Measurements from ENCODE around the gene SLC34A1. TPM values are rescaled to one million over a fixed set of nuclear protein-coding genes. Genes with fewer than 3 reads are reported as not detected.

SLC34A1 gene
- total and polyA plus RNA-seq, 2 of the 13 experiments (the other 11 are each of a cell fraction or from before 2014, with no cell fraction given): 0.03 to 0.20 TPM

DNA sequence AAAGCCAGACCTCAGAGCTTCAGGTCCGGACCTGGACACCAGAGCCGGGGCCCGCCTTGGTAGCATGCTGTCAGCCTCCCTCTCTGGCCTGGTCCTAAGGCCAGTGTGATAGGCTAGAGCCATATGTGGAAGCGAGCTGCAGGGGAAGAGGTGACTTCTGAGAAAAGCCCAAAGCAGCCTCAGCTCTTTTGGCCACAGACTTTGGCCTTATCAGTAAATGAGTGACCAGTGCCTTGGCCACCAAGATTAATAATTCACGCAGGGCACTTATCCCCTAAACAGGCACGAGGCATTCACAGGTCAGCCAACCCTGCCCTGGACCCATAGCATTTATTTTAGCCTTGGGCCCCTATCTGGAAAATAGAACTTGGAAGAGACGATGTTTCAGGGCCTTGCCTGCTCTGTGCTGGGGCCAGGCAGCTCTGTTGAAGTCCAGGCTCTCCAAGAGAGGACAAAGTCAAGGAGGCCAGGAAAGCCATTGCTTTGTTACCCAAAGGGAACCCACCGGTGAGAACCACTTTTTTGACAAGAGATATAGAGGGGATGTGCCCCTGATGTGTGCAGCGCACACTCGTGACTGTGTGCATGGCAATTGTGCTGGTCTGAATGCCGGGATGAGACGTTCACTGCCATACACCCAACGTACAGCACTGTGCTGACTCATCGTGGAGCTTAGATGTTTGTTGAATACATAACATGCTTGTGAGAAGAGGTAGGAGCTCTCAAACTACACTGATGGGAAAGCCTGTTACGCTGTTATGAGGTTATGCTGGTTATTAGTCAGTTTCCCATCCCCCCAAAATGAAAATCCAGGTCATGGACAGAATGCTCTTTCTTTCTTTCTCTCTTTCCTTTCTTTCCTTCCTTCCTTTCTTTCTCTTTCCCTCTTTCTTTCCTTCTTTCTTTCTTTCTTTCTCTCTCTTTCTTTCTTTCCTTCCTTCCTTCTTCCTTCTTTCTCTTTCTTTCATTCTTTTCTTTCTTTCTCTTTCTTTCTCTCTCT, 5.0 kb upstream of the SLC34A1 start (continued):
- TF ChIP-seq, protein P1, sequence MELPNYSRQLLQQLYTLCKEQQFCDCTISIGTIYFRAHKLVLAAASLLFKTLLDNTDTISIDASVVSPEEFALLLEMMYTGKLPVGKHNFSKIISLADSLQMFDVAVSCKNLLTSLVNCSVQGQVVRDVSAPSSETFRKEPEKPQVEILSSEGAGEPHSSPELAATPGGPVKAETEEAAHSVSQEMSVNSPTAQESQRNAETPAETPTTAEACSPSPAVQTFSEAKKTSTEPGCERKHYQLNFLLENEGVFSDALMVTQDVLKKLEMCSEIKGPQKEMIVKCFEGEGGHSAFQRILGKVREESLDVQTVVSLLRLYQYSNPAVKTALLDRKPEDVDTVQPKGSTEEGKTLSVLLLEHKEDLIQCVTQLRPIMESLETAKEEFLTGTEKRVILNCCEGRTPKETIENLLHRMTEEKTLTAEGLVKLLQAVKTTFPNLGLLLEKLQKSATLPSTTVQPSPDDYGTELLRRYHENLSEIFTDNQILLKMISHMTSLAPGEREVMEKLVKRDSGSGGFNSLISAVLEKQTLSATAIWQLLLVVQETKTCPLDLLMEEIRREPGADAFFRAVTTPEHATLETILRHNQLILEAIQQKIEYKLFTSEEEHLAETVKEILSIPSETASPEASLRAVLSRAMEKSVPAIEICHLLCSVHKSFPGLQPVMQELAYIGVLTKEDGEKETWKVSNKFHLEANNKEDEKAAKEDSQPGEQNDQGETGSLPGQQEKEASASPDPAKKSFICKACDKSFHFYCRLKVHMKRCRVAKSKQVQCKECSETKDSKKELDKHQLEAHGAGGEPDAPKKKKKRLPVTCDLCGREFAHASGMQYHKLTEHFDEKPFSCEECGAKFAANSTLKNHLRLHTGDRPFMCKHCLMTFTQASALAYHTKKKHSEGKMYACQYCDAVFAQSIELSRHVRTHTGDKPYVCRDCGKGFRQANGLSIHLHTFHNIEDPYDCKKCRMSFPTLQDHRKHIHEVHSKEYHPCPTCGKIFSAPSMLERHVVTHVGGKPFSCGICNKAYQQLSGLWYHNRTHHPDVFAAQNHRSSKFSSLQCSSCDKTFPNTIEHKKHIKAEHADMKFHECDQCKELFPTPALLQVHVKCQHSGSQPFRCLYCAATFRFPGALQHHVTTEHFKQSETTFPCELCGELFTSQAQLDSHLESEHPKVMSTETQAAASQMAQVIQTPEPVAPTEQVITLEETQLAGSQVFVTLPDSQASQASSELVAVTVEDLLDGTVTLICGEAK (IDR thresholded peaks at IDR 0.05): 0 out of 2 replicates have a peak, but pooled peaks have one; percentile 3
- TF ChIP-seq, protein P1 (CRISPR knock-in tag; IDR thresholded peaks at IDR 0.05): peak; percentile 53; the same call in 1 of the 2 replicates
- TF ChIP-seq ATRX (CRISPR knock-in tag; IDR thresholded peaks at IDR 0.05; ENCODE audit: borderline replicate concordance) (no peak), ZMYM4 (CRISPR knock-in tag; IDR thresholded peaks at IDR 0.05) (peak; percentile 58), TAF1 (CRISPR knock-in tag; IDR thresholded peaks at IDR 0.05) (peak; percentile 96), HDAC2 (CRISPR knock-in tag; IDR thresholded peaks at IDR 0.05) (peak; percentile 58), ZNF781 (CRISPR knock-in tag; IDR thresholded peaks at IDR 0.05; ENCODE audit: borderline replicate concordance, not compliant biosample characterization) (peak; percentile 34), ZNF451 (CRISPR knock-in tag; IDR thresholded peaks at IDR 0.05) (no peak), MAFG (CRISPR knock-in tag; IDR thresholded peaks at IDR 0.05) (peak; percentile 88), ZNF550 (CRISPR knock-in tag; IDR thresholded peaks at IDR 0.05; ENCODE audit: borderline replicate concordance) (no peak), ZFP82 (CRISPR knock-in tag; IDR thresholded peaks at IDR 0.05; ENCODE audit: borderline replicate concordance) (no peak), ZNF557 (CRISPR knock-in tag; IDR thresholded peaks at IDR 0.05) (0 out of 2 replicates have a peak, but pooled peaks have one; percentile 46), DMAP1 (CRISPR knock-in tag; IDR thresholded peaks at IDR 0.05) (peak; percentile 72), NCOA2 (CRISPR knock-in tag; IDR thresholded peaks at IDR 0.05) (0 out of 2 replicates have a peak, but pooled peaks have one; percentile 42), ZNF570 (CRISPR knock-in tag; IDR thresholded peaks at IDR 0.05; ENCODE audit: borderline replicate concordance) (peak; percentile 74; the same call in 1 of the 2 replicates)
- TF ChIP-seq, protein P2, sequence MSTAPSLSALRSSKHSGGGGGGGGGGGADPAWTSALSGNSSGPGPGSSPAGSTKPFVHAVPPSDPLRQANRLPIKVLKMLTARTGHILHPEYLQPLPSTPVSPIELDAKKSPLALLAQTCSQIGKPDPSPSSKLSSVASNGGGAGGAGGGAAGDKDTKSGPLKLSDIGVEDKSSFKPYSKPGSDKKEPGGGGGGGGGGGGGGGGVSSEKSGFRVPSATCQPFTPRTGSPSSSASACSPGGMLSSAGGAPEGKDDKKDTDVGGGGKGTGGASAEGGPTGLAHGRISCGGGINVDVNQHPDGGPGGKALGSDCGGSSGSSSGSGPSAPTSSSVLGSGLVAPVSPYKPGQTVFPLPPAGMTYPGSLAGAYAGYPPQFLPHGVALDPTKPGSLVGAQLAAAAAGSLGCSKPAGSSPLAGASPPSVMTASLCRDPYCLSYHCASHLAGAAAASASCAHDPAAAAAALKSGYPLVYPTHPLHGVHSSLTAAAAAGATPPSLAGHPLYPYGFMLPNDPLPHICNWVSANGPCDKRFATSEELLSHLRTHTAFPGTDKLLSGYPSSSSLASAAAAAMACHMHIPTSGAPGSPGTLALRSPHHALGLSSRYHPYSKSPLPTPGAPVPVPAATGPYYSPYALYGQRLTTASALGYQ (CRISPR knock-in tag; IDR thresholded peaks at IDR 0.05): peak; percentile 65; the same call in 1 of the 2 replicates
- TF ChIP-seq, protein P3, sequence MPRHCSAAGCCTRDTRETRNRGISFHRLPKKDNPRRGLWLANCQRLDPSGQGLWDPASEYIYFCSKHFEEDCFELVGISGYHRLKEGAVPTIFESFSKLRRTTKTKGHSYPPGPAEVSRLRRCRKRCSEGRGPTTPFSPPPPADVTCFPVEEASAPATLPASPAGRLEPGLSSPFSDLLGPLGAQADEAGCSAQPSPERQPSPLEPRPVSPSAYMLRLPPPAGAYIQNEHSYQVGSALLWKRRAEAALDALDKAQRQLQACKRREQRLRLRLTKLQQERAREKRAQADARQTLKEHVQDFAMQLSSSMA (CRISPR knock-in tag; IDR thresholded peaks at IDR 0.05): peak; percentile 71; the same call in 1 of the 2 replicates
